Urinary bladder (tissue), 4 donors: ENCODE data around the gene GNAO1. TPM values are rescaled to one million over a fixed set of nuclear protein-coding genes. Genes with fewer than 3 reads are reported as not detected.

Experiments
- DNase-seq: peaks from one replicate; pipeline ENCODE4 v3.0.0-alpha.2; 2015; ENCODE audit errors: extremely low spot score
- H3K27ac ChIP-seq: one replicate; pipeline ENCODE4 v1.5.1; 2013; ENCODE audit warnings: low read depth, mild to moderate bottlenecking, moderate library complexity
- H3K36me3 ChIP-seq: one replicate; pipeline ENCODE4 v1.6.1; 2013; ENCODE audit warnings: mild to moderate bottlenecking, moderate library complexity; ENCODE audit not compliant: insufficient read depth
- H3K4me1 ChIP-seq: one replicate; pipeline ENCODE4 v1.6.1; 2013; ENCODE audit warnings: mild to moderate bottlenecking, moderate library complexity; ENCODE audit not compliant: insufficient read depth
- H3K4me3 ChIP-seq: one replicate; pipeline ENCODE4 v1.5.1; 2013; ENCODE audit warnings: low read depth, low read length
- WGBS: extraction: QIAGEN DNeasy Blood & Tissue Kit; methylation state at CpG from one replicate; pipeline ENCODE4 v1.1.7; 2013; 5-methylcytosine and 5-hydroxymethylcytosine counted together
- polyA plus RNA-seq: library from polyadenylated mRNA; stranded (reverse); fragments of 200-250 nt; gene quantifications from one replicate; pipeline ENCODE4 v1.2.3, GENCODE V29; 2013
- total RNA-seq: library from RNA; depleted of rRNA; stranded (reverse); fragments of >200 nt; gene quantifications from one replicate; pipeline ENCODE4 v1.2.3, GENCODE V29; 2014
- donor health status: healthy with polysubstance abuse.
- donor health status: healthy.

GNAO1 gene
- total and polyA plus RNA-seq, 2 donors, result 4.7 to 31.1 TPM

- DNase-seq, result no peak
- H3K27ac ChIP-seq, result no peak overlapping the region
- H3K4me1 ChIP-seq, result no peaks in the 10 kb centered on the region
- 86% methylated on average over 13 of the region's 13 CpGs for WGBS
- H3K4me3 ChIP-seq, result no peak overlapping the region
- no peaks in the 10 kb centered on the region for H3K36me3 ChIP-seq
Measured at GRCh38 chr16:56357765-56358322, 166.6 kb downstream of the GNAO1 start.

DNA sequence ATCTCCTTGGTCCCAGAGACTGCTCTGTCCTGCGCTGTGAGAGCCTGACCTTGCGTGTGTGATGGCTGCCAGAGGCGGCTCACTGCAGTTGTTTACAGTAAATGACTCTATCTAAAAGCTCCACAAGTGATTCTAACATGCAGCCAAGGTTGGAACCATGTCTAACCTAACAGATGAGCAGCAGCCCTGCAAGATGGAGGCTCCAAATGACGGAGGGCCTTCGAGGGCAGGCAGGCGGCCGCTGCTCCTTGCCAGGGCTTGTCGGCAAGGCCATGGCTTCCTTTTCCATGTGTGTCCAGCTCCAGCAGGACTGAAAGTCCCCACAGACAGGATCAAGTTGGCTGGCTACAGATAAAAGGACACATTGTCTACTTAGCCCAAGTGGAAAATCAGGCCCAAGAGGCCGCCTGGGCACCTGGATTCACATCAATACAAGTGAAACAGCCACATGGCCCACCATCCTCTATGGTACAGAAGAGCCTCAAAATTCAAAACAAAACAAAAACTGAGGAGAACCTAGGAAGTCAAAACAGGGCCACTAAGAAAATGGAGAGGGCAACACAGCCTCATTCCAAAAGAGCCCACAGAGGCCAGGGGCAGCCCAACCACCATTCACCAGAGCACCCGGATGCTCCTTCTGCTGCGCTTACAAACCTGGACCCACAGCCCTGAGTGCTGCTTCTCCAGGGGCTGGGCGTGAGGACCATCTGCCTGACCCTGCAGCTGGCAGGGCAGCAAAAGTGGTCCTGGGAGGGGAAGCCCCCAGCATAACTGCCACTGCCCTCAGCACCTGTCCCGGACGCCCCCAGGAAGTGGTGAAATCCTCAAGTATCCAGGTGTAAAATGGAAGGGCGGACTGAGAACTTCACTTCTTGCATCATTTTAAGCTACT, 169.1 kb downstream of the GNAO1 start:
- Histone ChIP-seq H3K27ac (no peak overlapping the region), H3K4me1 (no peaks in the 10 kb centered on the region), H3K4me3 (no peak overlapping the region), H3K36me3 (peaks cover 5% of the 10 kb centered on the region)
- 92% methylated on average over 15 of the region's 15 CpGs for WGBS
- DNase-seq, result no peak

DNA sequence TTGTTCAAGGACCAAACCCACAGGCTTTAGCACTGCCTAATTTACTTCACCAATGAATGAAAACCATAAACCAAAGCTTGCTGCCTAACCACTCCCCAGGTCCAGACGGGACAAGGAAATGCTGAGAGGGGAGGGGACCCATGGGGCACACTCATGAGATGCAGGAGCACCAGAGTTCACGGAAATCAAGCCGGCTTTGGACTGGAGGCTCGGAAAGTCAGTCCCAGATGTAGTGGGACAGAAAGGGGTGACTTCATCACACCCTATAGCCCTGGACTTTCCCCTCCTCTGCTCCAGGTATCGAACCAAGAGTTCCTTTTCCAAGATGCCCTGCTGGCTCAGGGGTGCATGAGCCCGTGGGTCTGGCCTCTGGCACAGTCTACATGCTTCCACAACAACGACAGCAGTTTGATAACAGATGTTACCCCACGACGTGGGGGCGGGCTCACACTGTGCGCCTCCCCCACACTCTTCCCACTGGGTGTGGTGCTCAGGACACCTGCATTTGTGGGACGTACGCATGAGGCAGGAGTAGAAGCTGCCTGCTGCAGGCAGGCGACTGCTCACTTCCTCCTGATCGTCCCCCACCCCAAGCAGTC, 170.9 kb downstream of the GNAO1 start:
- Histone ChIP-seq H3K4me3 (no peak overlapping the region), H3K27ac (no peak overlapping the region), H3K4me1 (no peaks in the 10 kb centered on the region), H3K36me3 (peaks cover 10% of the 10 kb centered on the region)
- no peak for DNase-seq
- 78% methylated on average over 15 of the region's 15 CpGs for WGBS

GRCh38 chr16:56362706-56363105, 171.4 kb downstream of the GNAO1 start:
- Histone ChIP-seq H3K27ac (no peak overlapping the region), H3K36me3 (peaks cover 10% of the 10 kb centered on the region)
- WGBS, result 93% methylated on average over 17 of the region's 17 CpGs

GRCh38 chr16:56363181-56363716, 172.0 kb downstream of the GNAO1 start:
- WGBS, result 93% methylated on average over 6 of the region's 6 CpGs

More at GRCh38 chr16:56362706-56363105, 171.4 kb downstream of the GNAO1 start:
- DNase-seq, result no peak
- no peak overlapping the region for H3K4me3 ChIP-seq
- no peaks in the 10 kb centered on the region for H3K4me1 ChIP-seq

DNA sequence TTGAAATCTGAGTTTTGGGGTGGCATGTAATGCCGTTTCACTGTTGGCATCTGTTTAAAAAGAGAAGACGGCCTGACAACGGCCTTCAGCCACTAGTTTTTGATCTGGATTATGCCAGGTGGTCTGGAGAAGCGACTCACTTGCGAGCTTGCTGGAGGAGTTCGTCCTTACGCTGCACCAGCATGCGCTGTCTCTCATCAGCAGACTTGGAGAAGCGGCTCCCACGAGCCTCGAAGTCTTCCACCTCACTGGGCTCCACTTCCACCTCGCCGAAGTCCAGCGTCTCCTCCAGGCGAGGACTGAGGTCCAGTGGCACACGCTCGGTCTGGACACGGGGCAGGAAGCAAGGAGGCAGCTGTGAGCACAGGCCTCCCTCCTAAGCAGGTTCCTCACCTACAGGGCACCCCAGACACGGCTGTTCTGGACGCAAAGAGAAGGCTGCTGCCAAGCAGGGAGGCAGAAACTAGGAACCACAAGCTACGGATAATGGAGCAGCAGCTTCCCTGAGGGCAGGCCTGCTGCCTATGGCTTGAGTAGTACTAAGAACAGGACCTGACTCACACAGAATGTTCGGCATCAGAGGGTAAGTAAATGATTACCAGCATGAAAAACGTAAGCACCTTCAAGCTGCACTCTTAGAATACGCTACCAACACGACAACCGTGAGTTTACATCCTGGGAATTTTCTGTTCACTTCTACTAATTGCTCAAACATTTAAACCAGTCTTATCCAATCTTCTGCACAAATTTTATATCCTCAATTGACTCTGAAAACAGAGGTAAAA, 172.7 kb downstream of the GNAO1 start:
- H3K27ac ChIP-seq, result no peak overlapping the region
- DNase-seq, result no peak
- H3K4me3 ChIP-seq, result no peak overlapping the region
- no peaks in the 10 kb centered on the region for H3K4me1 ChIP-seq
- peaks cover 10% of the 10 kb centered on the region for H3K36me3 ChIP-seq
- 95% methylated on average over 26 of the region's 26 CpGs for WGBS

More at GRCh38 chr16:56363181-56363716, 172.0 kb downstream of the GNAO1 start:
- DNase-seq, result no peak
- Histone ChIP-seq H3K36me3 (peaks cover 10% of the 10 kb centered on the region), H3K4me3 (no peak overlapping the region), H3K27ac (no peak overlapping the region), H3K4me1 (no peaks in the 10 kb centered on the region)

DNA sequence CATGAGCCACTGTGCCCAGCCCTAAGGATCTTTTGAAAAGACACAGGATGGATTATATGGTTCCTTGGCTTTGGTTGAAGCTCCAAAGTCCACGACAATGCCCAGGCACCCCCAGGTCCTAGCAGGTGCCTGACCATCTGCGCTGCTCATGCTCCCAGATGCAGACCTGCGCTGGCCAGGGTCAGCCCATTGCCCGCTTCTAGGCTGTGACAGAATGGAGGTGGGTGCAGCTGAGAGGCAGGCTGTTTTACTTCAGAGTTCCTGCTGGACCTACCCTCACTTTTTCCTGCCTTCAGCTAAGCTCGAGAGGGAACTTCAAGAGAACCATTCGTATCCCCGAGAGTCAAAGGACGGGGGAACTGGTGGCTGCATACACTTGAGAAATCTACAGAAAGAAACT, 173.6 kb downstream of the GNAO1 start:
- Histone ChIP-seq H3K4me1 (no peaks in the 10 kb centered on the region), H3K27ac (no peak overlapping the region), H3K36me3 (peaks cover 10% of the 10 kb centered on the region), H3K4me3 (no peak overlapping the region)
- DNase-seq, result no peak
- WGBS, result 96% methylated on average over 8 of the region's 8 CpGs

DNA sequence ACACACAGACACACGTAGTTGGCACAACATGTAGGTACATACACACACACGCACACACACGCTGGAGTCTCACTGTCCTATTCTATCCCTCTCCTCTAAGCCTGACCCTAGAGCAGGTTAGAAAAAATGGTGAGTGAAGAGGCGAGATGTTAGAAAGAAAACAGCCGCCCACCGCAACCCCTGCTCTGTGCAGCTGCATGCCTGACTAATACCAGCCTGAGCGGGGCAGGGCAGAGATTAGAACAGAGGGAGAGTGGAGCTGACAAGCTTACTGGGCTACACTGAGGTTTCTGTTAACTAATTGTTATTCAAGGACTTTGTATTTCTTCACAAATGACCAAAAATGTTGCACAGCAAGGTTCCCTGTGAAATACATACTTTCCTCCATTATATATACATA, 174.3 kb downstream of the GNAO1 start:
- DNase-seq, result no peak
- Histone ChIP-seq H3K4me1 (no peaks in the 10 kb centered on the region), H3K27ac (no peak overlapping the region), H3K36me3 (peaks cover 10% of the 10 kb centered on the region), H3K4me3 (no peak overlapping the region)
- WGBS, result 88% methylated on average over 7 of the region's 7 CpGs

DNA sequence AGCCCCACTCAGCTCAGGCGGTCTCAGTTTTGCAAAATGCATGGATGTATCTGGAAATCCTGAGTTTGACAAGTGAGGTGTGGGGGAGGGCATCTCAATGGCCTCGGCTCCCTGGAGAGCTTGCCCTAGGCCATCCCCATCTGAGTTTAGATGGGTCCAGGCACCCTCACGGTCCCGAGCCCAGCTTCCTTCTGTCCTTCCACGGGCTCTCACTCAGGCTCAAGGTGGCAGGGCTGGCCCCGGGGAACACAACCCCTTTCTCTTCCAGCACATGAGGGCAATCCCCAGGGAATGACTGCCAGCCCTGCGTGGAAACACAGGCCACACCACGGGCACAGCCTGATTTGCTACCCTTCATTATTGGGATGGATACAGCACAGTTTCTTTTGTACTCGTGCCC, 175.7 kb downstream of the GNAO1 start:
- Histone ChIP-seq H3K4me1 (no peaks in the 10 kb centered on the region), H3K36me3 (peaks cover 10% of the 10 kb centered on the region), H3K27ac (no peak overlapping the region), H3K4me3 (no peak overlapping the region)
- 94% methylated on average over 9 of the region's 9 CpGs for WGBS
- DNase-seq, result no peak

DNA sequence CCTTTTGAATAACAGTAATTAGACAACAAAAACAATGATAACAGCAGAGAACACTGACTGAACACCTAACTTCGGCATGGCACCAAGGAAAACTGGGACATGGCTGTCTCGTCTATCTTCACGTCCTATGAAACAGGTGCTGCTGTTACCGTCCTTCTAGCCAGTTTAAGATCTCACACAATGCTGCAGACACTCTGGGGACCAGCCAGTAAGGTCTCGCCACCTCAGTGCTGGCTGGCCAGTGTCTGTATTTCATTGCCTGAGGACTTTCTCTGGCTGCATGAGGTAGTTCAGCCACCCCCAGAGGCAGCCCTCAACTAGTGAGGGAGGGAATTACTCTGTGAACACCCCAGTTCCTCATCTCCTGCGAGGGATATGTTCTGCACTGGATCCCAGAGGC, 176.5 kb downstream of the GNAO1 start:
- peaks cover 10% of the 10 kb centered on the region for H3K36me3 ChIP-seq
- 95% methylated on average over 6 of the region's 6 CpGs for WGBS
- no peak overlapping the region for H3K27ac ChIP-seq
- H3K4me1 ChIP-seq, result no peaks in the 10 kb centered on the region
- DNase-seq, result no peak
- H3K4me3 ChIP-seq, result no peak overlapping the region

DNA sequence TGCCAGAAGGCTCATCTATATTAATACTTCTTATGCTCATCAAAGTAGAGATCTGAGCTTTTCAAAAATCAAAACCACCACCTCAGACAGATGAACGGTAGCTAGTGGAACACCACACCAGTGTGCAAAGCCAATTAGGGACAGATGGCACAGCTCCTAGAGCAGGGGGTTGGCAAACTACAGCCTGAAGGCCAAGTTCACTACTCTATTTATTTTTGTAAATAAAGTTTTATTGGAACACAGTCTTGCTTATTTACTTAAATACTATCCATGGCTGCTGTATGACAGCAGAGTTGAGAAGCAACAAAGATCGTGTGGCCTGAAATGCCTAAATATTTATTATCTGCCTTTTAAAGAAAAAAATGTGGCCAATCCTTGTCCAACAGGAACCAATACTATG, 177.3 kb downstream of the GNAO1 start:
- no peaks in the 10 kb centered on the region for H3K4me1 ChIP-seq
- H3K27ac ChIP-seq, result no peak overlapping the region
- WGBS, result 97% methylated on average over 2 of the region's 2 CpGs

GRCh38 chr16:56369202-56369601, 177.9 kb downstream of the GNAO1 start:
- H3K4me1 ChIP-seq, result no peaks in the 10 kb centered on the region
- H3K4me3 ChIP-seq, result no peak overlapping the region
- no peak overlapping the region for H3K27ac ChIP-seq
- WGBS, result 94% methylated on average over 5 of the region's 5 CpGs
- DNase-seq, result no peak
- H3K36me3 ChIP-seq, result peaks cover 8% of the 10 kb centered on the region

More for the DNA sequence above, 177.3 kb downstream of the GNAO1 start:
- Histone ChIP-seq H3K4me3 (no peak overlapping the region), H3K36me3 (peaks cover 10% of the 10 kb centered on the region)
- DNase-seq, result no peak

DNA sequence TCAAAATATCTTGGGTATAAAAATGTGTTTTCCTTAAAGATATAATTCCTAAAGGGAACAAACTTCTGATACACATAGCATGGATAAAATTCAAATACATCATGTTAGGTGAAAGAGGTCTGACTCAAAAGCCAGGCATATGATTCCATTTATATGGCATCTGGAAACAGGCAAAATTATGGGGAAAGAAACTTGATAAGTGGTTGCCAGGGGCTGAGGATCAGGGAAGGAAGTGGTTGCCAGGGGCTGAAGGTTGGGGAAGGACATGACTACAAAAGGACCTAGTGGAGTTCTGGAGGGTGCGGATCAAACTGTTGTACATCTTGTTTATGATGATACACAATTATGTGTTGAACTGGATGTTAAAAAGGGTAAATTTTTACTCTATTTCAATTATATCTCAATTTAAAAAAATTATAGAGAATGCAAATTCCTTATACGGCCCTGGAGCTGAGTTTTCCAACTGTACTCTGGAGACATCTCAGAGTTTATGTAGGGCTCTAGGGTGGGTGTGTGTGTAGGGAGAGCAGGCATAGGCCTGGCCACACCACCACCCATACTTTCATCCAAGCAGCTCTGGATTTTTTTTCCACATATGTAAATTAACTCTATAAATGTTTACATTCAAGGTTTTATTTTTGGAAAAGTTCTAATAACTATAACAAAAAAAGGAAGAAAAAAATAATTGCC, 179.0 kb downstream of the GNAO1 start:
- no peak overlapping the region for H3K4me3 ChIP-seq
- H3K4me1 ChIP-seq, result no peaks in the 10 kb centered on the region
- peaks cover 5% of the 10 kb centered on the region for H3K36me3 ChIP-seq
- DNase-seq, result no peak
- H3K27ac ChIP-seq, result no peak overlapping the region
- 68% methylated on average over 2 of the region's 2 CpGs for WGBS
